ENCODE measurements around the gene MRPL52. TPM values are rescaled to one million over a fixed set of nuclear protein-coding genes. Genes with fewer than 3 reads are reported as not detected.

Gene MRPL52
- total and polyA plus RNA-seq, 2 of the 13 experiments (the other 11 are each of a cell fraction or from before 2014, with no cell fraction given): 118 to 329 TPM

DNA sequence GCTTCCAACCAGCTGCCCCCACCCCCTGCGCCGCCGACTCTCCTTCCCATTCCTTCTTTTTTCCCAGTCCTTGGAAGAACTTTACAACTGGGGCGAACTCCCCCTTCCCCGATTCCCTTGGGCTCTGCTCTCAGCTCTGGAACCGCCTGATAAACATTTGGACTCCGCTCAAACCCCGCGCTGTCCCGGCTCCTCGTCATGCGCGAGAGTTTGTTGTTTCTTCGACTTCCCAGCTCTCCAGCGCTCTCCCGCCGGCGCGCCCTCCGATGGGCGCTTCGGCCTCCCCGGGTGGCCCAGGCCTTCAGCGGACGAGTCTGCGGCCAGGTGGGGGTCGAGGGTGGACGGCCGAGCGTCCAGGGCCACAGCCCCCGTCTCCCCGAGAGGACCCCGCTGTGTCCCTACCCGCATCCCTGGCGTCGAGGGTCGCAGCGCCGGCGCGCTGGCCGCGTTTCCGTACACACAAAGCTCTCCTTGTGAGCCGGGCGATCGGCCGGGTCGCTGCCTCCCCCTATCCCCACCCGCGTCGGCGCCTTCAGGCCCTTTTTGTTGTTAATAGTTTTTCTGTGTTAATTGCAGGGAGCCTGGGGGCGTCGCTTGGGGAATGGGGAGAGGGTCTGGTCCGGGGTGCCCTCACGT is 7.5 kb downstream of the MRPL52 start (continued):
- TF ChIP-seq, protein P1, sequence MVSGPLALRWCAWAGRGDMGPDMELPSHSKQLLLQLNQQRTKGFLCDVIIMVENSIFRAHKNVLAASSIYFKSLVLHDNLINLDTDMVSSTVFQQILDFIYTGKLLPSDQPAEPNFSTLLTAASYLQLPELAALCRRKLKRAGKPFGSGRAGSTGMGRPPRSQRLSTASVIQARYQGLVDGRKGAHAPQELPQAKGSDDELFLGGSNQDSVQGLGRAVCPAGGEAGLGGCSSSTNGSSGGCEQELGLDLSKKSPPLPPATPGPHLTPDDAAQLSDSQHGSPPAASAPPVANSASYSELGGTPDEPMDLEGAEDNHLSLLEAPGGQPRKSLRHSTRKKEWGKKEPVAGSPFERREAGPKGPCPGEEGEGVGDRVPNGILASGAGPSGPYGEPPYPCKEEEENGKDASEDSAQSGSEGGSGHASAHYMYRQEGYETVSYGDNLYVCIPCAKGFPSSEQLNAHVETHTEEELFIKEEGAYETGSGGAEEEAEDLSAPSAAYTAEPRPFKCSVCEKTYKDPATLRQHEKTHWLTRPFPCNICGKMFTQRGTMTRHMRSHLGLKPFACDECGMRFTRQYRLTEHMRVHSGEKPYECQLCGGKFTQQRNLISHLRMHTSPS (CRISPR knock-in tag; IDR thresholded peaks at IDR 0.05; ENCODE audit: low read depth): no peak
- TF ChIP-seq, protein P2, sequence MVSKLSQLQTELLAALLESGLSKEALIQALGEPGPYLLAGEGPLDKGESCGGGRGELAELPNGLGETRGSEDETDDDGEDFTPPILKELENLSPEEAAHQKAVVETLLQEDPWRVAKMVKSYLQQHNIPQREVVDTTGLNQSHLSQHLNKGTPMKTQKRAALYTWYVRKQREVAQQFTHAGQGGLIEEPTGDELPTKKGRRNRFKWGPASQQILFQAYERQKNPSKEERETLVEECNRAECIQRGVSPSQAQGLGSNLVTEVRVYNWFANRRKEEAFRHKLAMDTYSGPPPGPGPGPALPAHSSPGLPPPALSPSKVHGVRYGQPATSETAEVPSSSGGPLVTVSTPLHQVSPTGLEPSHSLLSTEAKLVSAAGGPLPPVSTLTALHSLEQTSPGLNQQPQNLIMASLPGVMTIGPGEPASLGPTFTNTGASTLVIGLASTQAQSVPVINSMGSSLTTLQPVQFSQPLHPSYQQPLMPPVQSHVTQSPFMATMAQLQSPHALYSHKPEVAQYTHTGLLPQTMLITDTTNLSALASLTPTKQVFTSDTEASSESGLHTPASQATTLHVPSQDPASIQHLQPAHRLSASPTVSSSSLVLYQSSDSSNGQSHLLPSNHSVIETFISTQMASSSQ (IDR thresholded peaks at IDR 0.05; ENCODE audit: low read depth): no peak
- TF ChIP-seq, protein P2 (CRISPR knock-in tag; IDR thresholded peaks at IDR 0.05; ENCODE audit: borderline replicate concordance): peak; percentile 36; the same call in 1 of the 2 replicates
- TF ChIP-seq, protein P3, sequence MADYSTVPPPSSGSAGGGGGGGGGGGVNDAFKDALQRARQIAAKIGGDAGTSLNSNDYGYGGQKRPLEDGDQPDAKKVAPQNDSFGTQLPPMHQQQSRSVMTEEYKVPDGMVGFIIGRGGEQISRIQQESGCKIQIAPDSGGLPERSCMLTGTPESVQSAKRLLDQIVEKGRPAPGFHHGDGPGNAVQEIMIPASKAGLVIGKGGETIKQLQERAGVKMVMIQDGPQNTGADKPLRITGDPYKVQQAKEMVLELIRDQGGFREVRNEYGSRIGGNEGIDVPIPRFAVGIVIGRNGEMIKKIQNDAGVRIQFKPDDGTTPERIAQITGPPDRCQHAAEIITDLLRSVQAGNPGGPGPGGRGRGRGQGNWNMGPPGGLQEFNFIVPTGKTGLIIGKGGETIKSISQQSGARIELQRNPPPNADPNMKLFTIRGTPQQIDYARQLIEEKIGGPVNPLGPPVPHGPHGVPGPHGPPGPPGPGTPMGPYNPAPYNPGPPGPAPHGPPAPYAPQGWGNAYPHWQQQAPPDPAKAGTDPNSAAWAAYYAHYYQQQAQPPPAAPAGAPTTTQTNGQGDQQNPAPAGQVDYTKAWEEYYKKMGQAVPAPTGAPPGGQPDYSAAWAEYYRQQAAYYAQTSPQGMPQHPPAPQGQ (CRISPR knock-in tag; IDR thresholded peaks at IDR 0.05; ENCODE audit: borderline replicate concordance): no peak
- TF ChIP-seq CBFB (CRISPR knock-in tag; IDR thresholded peaks at IDR 0.05) (0 out of 2 replicates have a peak, but pooled peaks have one; percentile 16), ZNF629 (CRISPR knock-in tag; conservative IDR thresholded peaks at IDR 0.05) (no peak), RAD21 (CRISPR knock-in tag; IDR thresholded peaks at IDR 0.05) (peak; percentile 49; the same call in 1 of the 2 replicates), ZFP37 (CRISPR knock-in tag; IDR thresholded peaks at IDR 0.05; ENCODE audit: borderline replicate concordance) (no peak), STAG1 (CRISPR knock-in tag; IDR thresholded peaks at IDR 0.05) (peak; percentile 20; the same call in 1 of the 2 replicates), ZNF720 (CRISPR knock-in tag; IDR thresholded peaks at IDR 0.05) (0 out of 2 replicates have a peak, but pooled peaks have one; percentile 43), SKI (IDR thresholded peaks at IDR 0.05; ENCODE audit: partially characterized antibody) (no peak), ZNF33B (CRISPR knock-in tag; IDR thresholded peaks at IDR 0.05) (peak; percentile 96), ELF4 (CRISPR knock-in tag; IDR thresholded peaks at IDR 0.05; ENCODE audit: borderline replicate concordance) (no peak)
- TF ChIP-seq, protein P4, sequence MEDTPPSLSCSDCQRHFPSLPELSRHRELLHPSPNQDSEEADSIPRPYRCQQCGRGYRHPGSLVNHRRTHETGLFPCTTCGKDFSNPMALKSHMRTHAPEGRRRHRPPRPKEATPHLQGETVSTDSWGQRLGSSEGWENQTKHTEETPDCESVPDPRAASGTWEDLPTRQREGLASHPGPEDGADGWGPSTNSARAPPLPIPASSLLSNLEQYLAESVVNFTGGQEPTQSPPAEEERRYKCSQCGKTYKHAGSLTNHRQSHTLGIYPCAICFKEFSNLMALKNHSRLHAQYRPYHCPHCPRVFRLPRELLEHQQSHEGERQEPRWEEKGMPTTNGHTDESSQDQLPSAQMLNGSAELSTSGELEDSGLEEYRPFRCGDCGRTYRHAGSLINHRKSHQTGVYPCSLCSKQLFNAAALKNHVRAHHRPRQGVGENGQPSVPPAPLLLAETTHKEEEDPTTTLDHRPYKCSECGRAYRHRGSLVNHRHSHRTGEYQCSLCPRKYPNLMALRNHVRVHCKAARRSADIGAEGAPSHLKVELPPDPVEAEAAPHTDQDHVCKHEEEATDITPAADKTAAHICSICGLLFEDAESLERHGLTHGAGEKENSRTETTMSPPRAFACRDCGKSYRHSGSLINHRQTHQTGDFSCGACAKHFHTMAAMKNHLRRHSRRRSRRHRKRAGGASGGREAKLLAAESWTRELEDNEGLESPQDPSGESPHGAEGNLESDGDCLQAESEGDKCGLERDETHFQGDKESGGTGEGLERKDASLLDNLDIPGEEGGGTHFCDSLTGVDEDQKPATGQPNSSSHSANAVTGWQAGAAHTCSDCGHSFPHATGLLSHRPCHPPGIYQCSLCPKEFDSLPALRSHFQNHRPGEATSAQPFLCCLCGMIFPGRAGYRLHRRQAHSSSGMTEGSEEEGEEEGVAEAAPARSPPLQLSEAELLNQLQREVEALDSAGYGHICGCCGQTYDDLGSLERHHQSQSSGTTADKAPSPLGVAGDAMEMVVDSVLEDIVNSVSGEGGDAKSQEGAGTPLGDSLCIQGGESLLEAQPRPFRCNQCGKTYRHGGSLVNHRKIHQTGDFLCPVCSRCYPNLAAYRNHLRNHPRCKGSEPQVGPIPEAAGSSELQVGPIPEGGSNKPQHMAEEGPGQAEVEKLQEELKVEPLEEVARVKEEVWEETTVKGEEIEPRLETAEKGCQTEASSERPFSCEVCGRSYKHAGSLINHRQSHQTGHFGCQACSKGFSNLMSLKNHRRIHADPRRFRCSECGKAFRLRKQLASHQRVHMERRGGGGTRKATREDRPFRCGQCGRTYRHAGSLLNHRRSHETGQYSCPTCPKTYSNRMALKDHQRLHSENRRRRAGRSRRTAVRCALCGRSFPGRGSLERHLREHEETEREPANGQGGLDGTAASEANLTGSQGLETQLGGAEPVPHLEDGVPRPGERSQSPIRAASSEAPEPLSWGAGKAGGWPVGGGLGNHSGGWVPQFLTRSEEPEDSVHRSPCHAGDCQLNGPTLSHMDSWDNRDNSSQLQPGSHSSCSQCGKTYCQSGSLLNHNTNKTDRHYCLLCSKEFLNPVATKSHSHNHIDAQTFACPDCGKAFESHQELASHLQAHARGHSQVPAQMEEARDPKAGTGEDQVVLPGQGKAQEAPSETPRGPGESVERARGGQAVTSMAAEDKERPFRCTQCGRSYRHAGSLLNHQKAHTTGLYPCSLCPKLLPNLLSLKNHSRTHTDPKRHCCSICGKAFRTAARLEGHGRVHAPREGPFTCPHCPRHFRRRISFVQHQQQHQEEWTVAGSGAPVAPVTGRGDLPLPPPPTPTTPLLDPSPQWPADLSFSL (CRISPR knock-in tag; IDR thresholded peaks at IDR 0.05): no peak

Measured in HepG2 (cell line).